Activated T-cell treated with anti-CD3 and anti-CD28 coated beads, Interleukin-2, amount 50 U/mL, for 72 hours (primary cell): ENCODE results near the gene CKAP5. TPM values are rescaled to one million over a fixed set of nuclear protein-coding genes. Genes with fewer than 3 reads are reported as not detected.
"Not testable (repeated sequence)": the region's sequence is repeated elsewhere in the genome, so short reads cannot be mapped to it uniquely, and the experiment has no call there.

Source experiments
- ATAC-seq, 2 donors: fragments of 150-1000 bp; cut with Tn5 transposase; replicated peaks in 1 of 2; 2 replicates each; pipeline ENCODE4 v1.10.0; 2021; ENCODE audit warnings: moderate library complexity in 2 of 2, mild to moderate bottlenecking in 1 of 2
- DNase-seq, 2 donors: peaks; one replicate each; pipeline ENCODE4 v3.0.0; 2021 to 2022; ENCODE audit warnings: mixed read lengths in 1 of 2
- H3K27ac Mint-ChIP-seq: one replicate; pipeline ENCODE4 v1.8.0; 2022; ENCODE audit warnings: mild to moderate bottlenecking, moderate library complexity, mixed read lengths
- H3K27me3 Mint-ChIP-seq: one replicate; pipeline ENCODE4 v1.8.0; 2022; ENCODE audit warnings: low read depth, mixed read lengths
- H3K36me3 Mint-ChIP-seq, 2 donors: one replicate each; pipeline ENCODE4 v1.8.0; 2022; ENCODE audit warnings: mixed read lengths in 2 of 2, mild to moderate bottlenecking in 1 of 2; ENCODE audit not compliant: insufficient read depth in 2 of 2
- H3K4me1 Mint-ChIP-seq: one replicate; pipeline ENCODE4 v1.8.0; 2022; ENCODE audit warnings: low read depth, mixed read lengths
- H3K4me3 Mint-ChIP-seq, 2 donors: one replicate each; pipeline ENCODE4 v1.8.0; 2022; ENCODE audit warnings: mild to moderate bottlenecking in 2 of 2, mixed read lengths in 2 of 2, moderate library complexity in 2 of 2
- H3K9me3 Mint-ChIP-seq, 2 donors: one replicate each; pipeline ENCODE4 v1.8.0; 2022; ENCODE audit warnings: mixed read lengths in 2 of 2
- total RNA-seq, 2 donors: library from RNA; stranded (reverse); gene quantifications; one replicate each; pipeline ENCODE4 v1.2.3, GENCODE V29; 2022

Gene CKAP5
- total RNA-seq, 2 donors from 2014 or later = 148 to 165 TPM

- H3K9me3 Mint-ChIP-seq, H3K27me3 Mint-ChIP-seq, H3K4me1 Mint-ChIP-seq, ATAC-seq, H3K27ac Mint-ChIP-seq, H3K4me3 Mint-ChIP-seq, DNase-seq: not testable (repeated sequence)
- H3K36me3 Mint-ChIP-seq = peaks cover 4 to 39% of the 10 kb centered on the region in 2 donors
Measured at GRCh38 chr11:46799725-46800124, 46.4 kb downstream of the CKAP5 start.

DNA sequence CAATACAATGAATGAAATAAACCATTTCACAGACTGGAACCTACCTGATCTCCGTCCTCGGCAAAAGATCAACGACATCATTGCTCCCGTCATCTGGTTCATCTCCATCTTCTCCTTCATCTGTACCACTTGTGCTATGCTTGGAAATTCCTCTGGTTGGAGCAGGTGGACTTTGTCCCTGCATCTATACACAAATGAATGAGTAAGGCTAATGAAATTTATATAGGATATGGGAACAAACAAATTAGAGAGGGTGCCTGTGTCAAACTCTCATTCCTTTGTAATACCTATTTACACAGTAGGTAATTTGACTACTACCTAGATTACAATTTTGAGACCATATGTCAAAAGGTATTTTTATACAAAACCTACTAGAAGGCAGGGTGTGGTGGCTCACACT is 67.7 kb downstream of the CKAP5 start:
- ATAC-seq (no peak), DNase-seq (no peak)
- Mint-ChIP-seq H3K4me3 (no peak overlapping the region), H3K36me3 (peaks cover 12 to 33% of the 10 kb centered on the region in 2 donors), H3K4me1 (no peaks in the 10 kb centered on the region), H3K27me3 (no peaks in the 10 kb centered on the region), H3K9me3 (no peaks in the 10 kb centered on the region), H3K27ac (no peak overlapping the region)

- ATAC-seq (no peak), DNase-seq (no peak)
- H3K36me3 Mint-ChIP-seq = peaks cover 9 to 38% of the 10 kb centered on the region in 2 donors
- no peaks in the 10 kb centered on the region for H3K4me1 Mint-ChIP-seq
- no peaks in the 10 kb centered on the region for H3K27me3 Mint-ChIP-seq
- H3K4me3 Mint-ChIP-seq = no peak overlapping the region
- H3K27ac Mint-ChIP-seq = no peak overlapping the region
- H3K9me3 Mint-ChIP-seq = no peaks in the 10 kb centered on the region
Measured at GRCh38 chr11:46776878-46777277, 69.2 kb downstream of the CKAP5 start.

DNA sequence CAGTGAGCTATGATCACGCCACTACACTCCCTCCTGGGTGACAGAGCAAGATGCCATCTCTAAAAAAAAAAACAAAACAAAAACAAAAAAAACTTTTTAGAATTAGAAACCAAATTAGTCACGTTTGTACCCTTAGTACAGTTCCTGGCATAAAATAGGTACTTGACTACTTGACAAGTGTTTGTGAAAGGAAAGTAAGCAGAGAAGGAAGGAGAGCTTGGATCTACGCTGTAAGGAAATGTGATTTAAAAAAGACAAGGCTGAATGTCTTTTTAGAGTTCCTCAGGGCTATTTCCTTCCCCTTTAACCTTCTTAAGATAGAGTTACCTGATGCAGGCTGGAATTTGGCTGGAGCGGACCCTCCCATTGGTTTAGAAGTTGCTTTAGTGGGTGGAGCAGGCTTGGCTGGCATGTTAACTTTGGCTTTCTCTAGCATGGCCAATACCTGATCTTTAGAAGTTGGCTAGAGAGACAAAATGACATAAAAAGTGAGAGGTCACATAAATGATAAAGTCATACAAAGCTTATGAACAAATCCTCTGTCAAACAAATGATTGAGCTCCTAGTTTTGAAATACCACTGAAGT is 76.4 kb downstream of the CKAP5 start:
- Mint-ChIP-seq H3K27me3 (no peaks in the 10 kb centered on the region), H3K36me3 (peaks cover 8 to 33% of the 10 kb centered on the region in 2 donors), H3K4me1 (no peaks in the 10 kb centered on the region), H3K9me3 (no peaks in the 10 kb centered on the region), H3K4me3 (no peak overlapping the region), H3K27ac (no peak overlapping the region)
- DNase-seq (no peak), ATAC-seq (no peak)

DNA sequence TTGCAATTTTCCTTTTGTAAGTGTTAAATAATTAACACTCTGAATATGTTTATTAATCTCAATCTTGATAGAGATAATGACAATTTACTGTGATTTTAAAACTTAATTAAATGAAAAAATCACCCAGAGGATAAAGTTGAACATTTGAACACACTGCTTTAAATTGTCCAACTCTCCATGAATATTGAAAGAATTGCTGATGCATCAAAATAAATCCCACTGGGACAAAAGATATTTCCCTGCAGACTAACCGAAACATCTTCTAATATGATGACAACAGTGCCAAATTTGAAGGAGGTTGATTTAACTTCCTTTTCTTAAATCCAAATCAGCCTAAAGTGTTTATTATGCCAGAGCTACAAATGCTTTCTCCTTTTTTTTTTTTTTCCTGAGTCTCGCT is 79.4 kb downstream of the CKAP5 start:
- no peaks in the 10 kb centered on the region for H3K27me3 Mint-ChIP-seq
- ATAC-seq (no peak), DNase-seq (no peak)
- no peaks in the 10 kb centered on the region for H3K9me3 Mint-ChIP-seq
- H3K4me1 Mint-ChIP-seq = no peaks in the 10 kb centered on the region
- peaks cover 11 to 36% of the 10 kb centered on the region in 2 donors for H3K36me3 Mint-ChIP-seq
- H3K4me3 Mint-ChIP-seq = no peak overlapping the region
- no peak overlapping the region for H3K27ac Mint-ChIP-seq

DNA sequence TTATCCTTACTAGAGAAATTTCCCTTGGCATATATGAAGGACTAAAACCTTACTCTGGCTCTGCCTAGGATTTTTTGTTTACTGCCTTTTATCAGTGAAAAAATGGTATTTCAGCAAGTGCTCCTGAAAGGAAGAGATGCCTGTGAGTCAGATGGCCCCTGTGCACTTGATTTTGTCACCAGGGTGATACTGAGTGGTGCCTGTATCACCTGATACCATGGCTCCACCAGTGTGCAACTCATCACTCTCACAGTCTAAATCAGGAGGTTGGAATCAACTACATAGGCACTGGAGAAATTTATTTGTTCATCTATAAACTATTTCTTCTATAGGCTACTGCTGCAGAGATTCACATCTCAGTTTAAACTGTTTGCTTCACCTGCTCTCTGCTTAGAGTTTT is 83.8 kb downstream of the CKAP5 start:
- Mint-ChIP-seq H3K9me3 (no peaks in the 10 kb centered on the region), H3K27ac (no peak overlapping the region), H3K36me3 (peaks cover 18 to 47% of the 10 kb centered on the region in 2 donors), H3K27me3 (no peaks in the 10 kb centered on the region), H3K4me1 (no peaks in the 10 kb centered on the region), H3K4me3 (no peak overlapping the region)
- ATAC-seq (no peak), DNase-seq (no peak)

GRCh38 chr11:46761807-46762206 is 84.3 kb downstream of the CKAP5 start:
- no peak for DNase-seq
- Mint-ChIP-seq H3K27me3 (no peaks in the 10 kb centered on the region), H3K36me3 (peaks cover 18 to 47% of the 10 kb centered on the region in 2 donors), H3K4me3 (no peak overlapping the region), H3K27ac (no peak overlapping the region), H3K9me3 (no peaks in the 10 kb centered on the region), H3K4me1 (no peaks in the 10 kb centered on the region)
- ATAC-seq = no peak

DNA sequence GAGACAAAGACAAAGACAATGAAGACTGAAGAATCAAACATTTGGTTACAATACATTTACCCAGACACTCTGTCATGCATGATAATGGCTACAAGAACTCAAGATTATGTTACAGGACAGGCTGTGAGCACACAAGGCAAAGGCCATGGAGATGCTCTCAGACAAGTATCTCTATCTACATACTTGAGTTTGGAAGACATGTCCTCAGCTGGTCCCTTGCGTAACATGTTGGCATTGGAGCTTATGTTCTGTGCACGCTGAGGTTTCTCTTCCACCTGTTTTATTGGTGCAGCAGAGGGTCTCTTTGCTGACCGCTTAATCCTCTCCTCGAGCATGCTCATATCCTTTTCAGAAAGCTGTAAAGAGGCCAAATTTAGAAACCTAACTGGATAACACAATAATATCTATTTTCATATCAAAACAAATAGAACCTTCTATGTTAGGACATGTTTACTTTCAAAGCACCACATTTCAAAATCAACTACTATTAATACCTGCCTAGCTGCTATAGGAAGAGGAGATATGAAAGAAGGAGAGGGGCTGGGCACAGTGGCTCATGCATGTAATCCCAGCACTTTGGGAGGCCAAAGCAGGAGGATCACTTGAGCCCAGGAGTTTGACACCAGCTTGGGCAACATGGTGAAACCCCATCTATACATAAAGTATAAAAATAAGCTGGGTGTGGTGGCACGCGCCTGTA is 85.5 kb downstream of the CKAP5 start:
- H3K27ac Mint-ChIP-seq = no peak overlapping the region
- H3K9me3 Mint-ChIP-seq = no peaks in the 10 kb centered on the region
- no peaks in the 10 kb centered on the region for H3K27me3 Mint-ChIP-seq
- H3K36me3 Mint-ChIP-seq = peaks cover 16 to 48% of the 10 kb centered on the region in 2 donors
- no peaks in the 10 kb centered on the region for H3K4me1 Mint-ChIP-seq
- no peak overlapping the region for H3K4me3 Mint-ChIP-seq
- no peak for DNase-seq
- no peak for ATAC-seq

GRCh38 chr11:46759196-46759595 is 86.9 kb downstream of the CKAP5 start:
- H3K36me3 Mint-ChIP-seq = peaks cover 19 to 50% of the 10 kb centered on the region in 2 donors
- DNase-seq (no peak), ATAC-seq (no peak)
- H3K4me3 Mint-ChIP-seq = no peak overlapping the region
- H3K4me1 Mint-ChIP-seq = no peaks in the 10 kb centered on the region
- H3K9me3 Mint-ChIP-seq = no peaks in the 10 kb centered on the region
- no peaks in the 10 kb centered on the region for H3K27me3 Mint-ChIP-seq
- H3K27ac Mint-ChIP-seq = no peak overlapping the region

DNA sequence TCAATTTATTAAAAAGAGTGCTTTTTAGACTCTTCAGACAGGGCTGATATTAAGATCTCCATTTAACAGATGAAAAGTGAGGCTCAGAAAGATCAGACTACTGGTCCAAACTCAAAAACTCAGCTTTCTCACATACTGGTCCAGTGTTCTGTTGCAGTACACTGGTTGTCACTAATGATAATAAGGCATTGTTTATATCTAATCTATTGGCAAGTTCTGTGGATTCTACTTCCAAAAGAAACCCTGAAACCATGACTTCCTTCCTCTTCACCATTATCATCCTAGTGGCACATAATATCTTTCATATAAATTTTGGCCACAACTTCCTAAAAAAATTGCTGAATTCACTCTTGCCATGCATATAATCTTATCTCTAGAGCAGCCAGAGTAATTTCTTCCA is 90.1 kb downstream of the CKAP5 start:
- Mint-ChIP-seq H3K36me3 (peaks cover 17 to 43% of the 10 kb centered on the region in 2 donors), H3K27me3 (no peaks in the 10 kb centered on the region), H3K9me3 (no peaks in the 10 kb centered on the region), H3K4me1 (no peaks in the 10 kb centered on the region), H3K4me3 (no peak overlapping the region), H3K27ac (peak overlapping the region; percentile 67)
- ATAC-seq (no peak), DNase-seq (no peak)

DNA sequence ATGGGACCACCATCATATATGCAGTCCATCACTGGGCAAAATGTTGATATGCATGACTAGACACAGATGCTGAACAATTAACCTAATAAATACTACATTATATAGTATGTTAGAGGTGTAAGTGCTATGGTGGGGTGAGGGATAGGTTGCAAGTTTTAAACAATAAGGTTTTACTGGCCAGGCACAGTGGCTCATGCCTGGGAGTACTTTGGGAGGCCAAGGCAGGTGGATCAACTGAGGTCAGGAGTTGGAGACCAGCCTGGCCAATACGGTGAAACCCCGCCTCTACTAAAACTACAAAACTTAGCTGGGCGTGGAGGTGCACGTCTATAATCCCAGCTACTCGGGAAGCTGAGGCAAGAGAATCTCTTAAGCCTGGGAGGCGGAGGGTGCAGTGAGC is 98.9 kb downstream of the CKAP5 start:
- Mint-ChIP-seq H3K27me3 (no peaks in the 10 kb centered on the region), H3K4me3 (no peak overlapping the region), H3K27ac (no peak overlapping the region), H3K9me3 (no peaks in the 10 kb centered on the region), H3K4me1 (no peaks in the 10 kb centered on the region), H3K36me3 (peaks cover 12 to 35% of the 10 kb centered on the region in 2 donors)
- DNase-seq (no peak), ATAC-seq (no peak)

- DNase-seq = no peak
- H3K4me1 Mint-ChIP-seq = no peaks in the 10 kb centered on the region
- no peak overlapping the region for H3K4me3 Mint-ChIP-seq
- no peaks in the 10 kb centered on the region for H3K27me3 Mint-ChIP-seq
- H3K9me3 Mint-ChIP-seq = no peaks in the 10 kb centered on the region
- ATAC-seq = no peak
- no peak overlapping the region for H3K27ac Mint-ChIP-seq
- H3K36me3 Mint-ChIP-seq = peaks cover 10 to 35% of the 10 kb centered on the region in 2 donors
Measured at GRCh38 chr11:46745995-46746394, 100.1 kb downstream of the CKAP5 start.

DNA sequence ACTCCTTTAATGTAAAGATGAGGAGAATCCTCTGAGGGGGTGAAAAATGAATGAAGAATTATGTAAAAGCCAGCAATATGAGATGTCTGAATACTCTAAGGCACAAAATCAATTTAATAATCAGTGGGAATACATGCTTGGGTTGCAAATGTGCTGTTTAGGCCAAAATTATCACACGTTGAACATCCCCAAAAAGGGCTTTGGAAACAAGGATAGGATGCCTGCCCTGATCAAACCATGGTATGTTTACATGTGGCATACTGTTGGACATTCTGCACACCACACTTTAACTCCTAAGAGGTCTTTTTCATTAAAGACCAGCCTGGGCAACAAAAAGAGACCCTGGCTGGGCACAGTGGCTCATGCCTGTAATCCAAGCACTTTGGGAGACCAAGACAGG is 100.8 kb downstream of the CKAP5 start:
- Mint-ChIP-seq H3K4me1 (no peaks in the 10 kb centered on the region), H3K4me3 (no peak overlapping the region), H3K36me3 (peaks cover 8 to 32% of the 10 kb centered on the region in 2 donors), H3K9me3 (no peaks in the 10 kb centered on the region), H3K27ac (no peak overlapping the region), H3K27me3 (no peaks in the 10 kb centered on the region)
- ATAC-seq (no peak), DNase-seq (no peak)
